Spleen (tissue), 11 donors: ENCODE results near the gene IQGAP2. TPM values are rescaled to one million over a fixed set of nuclear protein-coding genes. Genes with fewer than 3 reads are reported as not detected.
"Not testable (repeated sequence)": the region's sequence is repeated elsewhere in the genome, so short reads cannot be mapped to it uniquely, and the experiment has no call there.

Source experiments
- DNase-seq: peaks from one replicate; pipeline ENCODE4 v3.0.0-alpha.2; 2020
- H3K27ac ChIP-seq, 8 donors: fragments of 200-600 bp; sonication (generic) in 7 of 8; 1 replicate in 4 of 8; 2 replicates in 4 of 8; pipeline versions ENCODE4 v1.5.0 to v1.8.0; 2016 to 2021; ENCODE audit warnings: inconsistent platforms in 4 of 8, mild to moderate bottlenecking in 4 of 8, moderate library complexity in 1 of 8
- H3K27me3 ChIP-seq, 7 donors: fragments of 200-600 bp; sonication (generic) in 6 of 7; replicated peaks in 1 of 7; 1 replicate in 4 of 7; 2 replicates in 3 of 7; pipeline versions ENCODE4 v1.5.0 to v1.8.0; 2016 to 2021; ENCODE audit warnings: inconsistent platforms in 3 of 7, mild to moderate bottlenecking in 1 of 7
- H3K36me3 ChIP-seq, 6 donors: fragments of 200-600 bp; sonication (generic) in 5 of 6; 1 replicate in 4 of 6; 2 replicates in 2 of 6; pipeline versions ENCODE4 v1.5.0 to v1.8.0; 2016 to 2021; ENCODE audit warnings: inconsistent platforms in 2 of 6
- H3K4me1 ChIP-seq, 6 donors: fragments of 200-600 bp; sonication (generic) in 5 of 6; 1 replicate in 3 of 6; 2 replicates in 3 of 6; pipeline versions ENCODE4 v1.5.0 to v1.8.0; 2016 to 2021; ENCODE audit warnings: inconsistent platforms in 3 of 6
- H3K4me3 ChIP-seq, 8 donors: fragments of 200-600 bp; sonication (generic) in 7 of 8; 1 replicate in 4 of 8; 2 replicates in 4 of 8; pipeline versions ENCODE4 v1.5.0 to v1.8.0; 2016 to 2021; ENCODE audit warnings: inconsistent platforms in 4 of 8, mild to moderate bottlenecking in 4 of 8, moderate library complexity in 2 of 8
- H3K9me3 ChIP-seq, 8 donors: fragments of 200-600 bp; sonication (generic) in 7 of 8; 1 replicate in 4 of 8; 2 replicates in 4 of 8; pipeline versions ENCODE4 v1.5.0 to v1.8.0; 2016 to 2021; ENCODE audit warnings: inconsistent platforms in 4 of 8
- CTCF ChIP-seq, 11 experiments: fragments of 200-600 bp in 7 of 11; fragments of 450-650 bp in 4 of 11; sonication (generic) in 4 of 11; IDR thresholded peaks in 8 of 11; conservative IDR thresholded peaks in 3 of 11; 1 replicate in 7 of 11; 2 replicates in 4 of 11; pipeline versions ENCODE4 v1.4.0 to v1.8.0; 2016 to 2021; ENCODE audit warnings: antibody characterized with exemption in 11 of 11, inconsistent platforms in 4 of 11, mild to moderate bottlenecking in 1 of 11
- POLR2A ChIP-seq, 3 donors: fragments of 450-650 bp; IDR thresholded peaks; one replicate each; pipeline ENCODE4 v1.5.1; 2017; ENCODE audit warnings: antibody characterized with exemption in 3 of 3, mild to moderate bottlenecking in 1 of 3
- POLR2AphosphoS5 ChIP-seq, 3 donors: sonication (generic); formaldehyde crosslinking; IDR thresholded peaks; one replicate each; pipeline ENCODE4 v1.5.1; 2017; ENCODE audit warnings: antibody characterized with exemption in 3 of 3
- WGBS, 5 donors: extraction: QIAGEN DNeasy Blood & Tissue Kit in 3 of 5; methylation state at CpG; one replicate each; pipeline versions ENCODE4 v1.1.5 to v1.1.7; 2013 to 2018; 5-methylcytosine and 5-hydroxymethylcytosine counted together
- intact Hi-C: fragments of 100-400 bp; cut with DNase I; formaldehyde crosslinking; loops from one replicate; pipeline ENCODE4 v1.15.0; 2023; ENCODE audit warnings: low total_unique reads
- polyA plus RNA-seq, 3 donors: library from polyadenylated mRNA; stranded (reverse); fragments of 200-250 nt; gene quantifications; one replicate each; pipeline ENCODE4 v1.2.1, GENCODE V29; 2013
- total RNA-seq, 7 donors: library from RNA; depleted of rRNA in 3 of 7; stranded (reverse); fragments of >200 nt in 3 of 7; fragmentation: NEBNext Ultra II Directional in 4 of 7; extraction: Animal tissue kit (Norgen Biotek cat#: 25700) in 4 of 7; gene quantifications; one replicate each; pipeline versions ENCODE4 v1.1.0 to v1.2.1, GENCODE V29; 2016 to 2021
- donor health status: healthy with polysubstance abuse.
- donor health status: DM: no; HTN: no; CAD: no; lungs with moderate emphysema.
- donor health status: DM: no; HTN: no; CAD: no.
- donor health status: Bipolar disorder and iron deficiency.
- donor health status: healthy.
- donor health status: DM: no; HTN: no; CAD: no.
- donor health status: DM: yes; HTN: yes; CAD: no.

Gene IQGAP2
- total and polyA plus RNA-seq, 10 donors, result 9.3 to 83.6 (median 52.8) TPM

DNA sequence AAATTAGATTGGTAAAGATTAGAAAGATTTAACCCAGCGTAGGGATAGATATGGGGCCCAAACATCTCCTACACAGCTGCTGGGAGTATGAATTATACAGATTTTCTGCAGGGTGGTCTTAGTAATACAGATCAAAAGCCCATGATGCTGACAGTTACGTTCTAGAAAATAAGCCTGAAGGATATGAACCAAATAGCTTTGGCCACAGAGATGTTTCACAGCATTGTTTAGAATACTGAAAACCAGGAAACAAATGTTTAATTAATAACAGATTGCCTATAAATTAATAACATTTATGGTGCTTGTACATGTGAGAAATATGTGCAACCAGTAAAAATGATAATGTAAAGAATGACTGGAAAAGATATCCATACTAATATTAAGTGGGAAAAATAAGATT lies 195.4 kb downstream of the IQGAP2 start:
- H3K27me3 ChIP-seq, result no peaks in the 10 kb centered on the region
- H3K4me3 ChIP-seq, result no peak overlapping the region
- TF ChIP-seq POLR2A (IDR thresholded peaks at IDR 0.05) (no peak), POLR2AphosphoS5 (IDR thresholded peaks at IDR 0.05) (no peak), CTCF (IDR thresholded peaks at IDR 0.05 in 8 of 11, conservative IDR thresholded peaks at IDR 0.05 in 3 of 11) (no peak)
- peaks cover 0 to 77% (median 0%) of the 10 kb centered on the region in 6 donors for H3K36me3 ChIP-seq
- no peak overlapping the region for H3K27ac ChIP-seq
- no peak for DNase-seq
- H3K4me1 ChIP-seq, result peaks cover 0 to 10% (median 4%) of the 10 kb centered on the region in 6 donors
- 94 to 99% (median 98%) methylated on average over 2 of the region's 2 CpGs for WGBS, 5 donors
- no peaks in the 10 kb centered on the region for H3K9me3 ChIP-seq
- intact Hi-C loops, result no loop called here

DNA sequence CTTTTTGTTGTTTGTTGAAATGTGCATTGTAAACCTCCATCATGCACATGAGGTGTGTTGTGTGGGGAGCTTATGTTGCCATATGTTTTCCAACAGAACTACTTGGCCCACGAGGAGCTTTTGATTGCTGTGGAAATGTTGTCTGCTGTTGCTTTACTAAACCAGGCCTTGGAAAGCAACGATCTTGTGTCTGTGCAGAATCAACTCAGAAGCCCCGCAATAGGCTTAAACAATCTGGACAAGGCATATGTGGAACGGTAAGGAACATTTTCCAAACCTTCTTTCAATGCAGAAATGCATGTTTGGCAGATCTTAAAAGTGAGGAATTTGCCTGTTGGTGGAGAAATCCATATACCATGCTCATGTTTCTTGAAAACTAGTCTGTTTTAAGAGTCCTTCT lies 197.6 kb downstream of the IQGAP2 start:
- WGBS, 5 donors, result 66 to 90% (median 85%) methylated on average over 4 of the region's 4 CpGs
- TF ChIP-seq POLR2A (IDR thresholded peaks at IDR 0.05) (no peak), CTCF (IDR thresholded peaks at IDR 0.05 in 8 of 11, conservative IDR thresholded peaks at IDR 0.05 in 3 of 11) (no peak), POLR2AphosphoS5 (IDR thresholded peaks at IDR 0.05) (no peak)
- DNase-seq, result no peak
- Histone ChIP-seq H3K9me3 (no peaks in the 10 kb centered on the region), H3K27ac (no peak overlapping the region), H3K4me3 (no peak overlapping the region), H3K36me3 (peaks cover 0 to 78% (median 0%) of the 10 kb centered on the region in 6 donors), H3K27me3 (no peaks in the 10 kb centered on the region), H3K4me1 (peaks cover 0 to 11% (median 4%) of the 10 kb centered on the region in 6 donors)
- intact Hi-C loops, result loop anchor here (5.0 to 10.0 kb wide), 2 partner anchors 114 to 172 kb away; partner anchors contain the start of gene F2R

DNA sequence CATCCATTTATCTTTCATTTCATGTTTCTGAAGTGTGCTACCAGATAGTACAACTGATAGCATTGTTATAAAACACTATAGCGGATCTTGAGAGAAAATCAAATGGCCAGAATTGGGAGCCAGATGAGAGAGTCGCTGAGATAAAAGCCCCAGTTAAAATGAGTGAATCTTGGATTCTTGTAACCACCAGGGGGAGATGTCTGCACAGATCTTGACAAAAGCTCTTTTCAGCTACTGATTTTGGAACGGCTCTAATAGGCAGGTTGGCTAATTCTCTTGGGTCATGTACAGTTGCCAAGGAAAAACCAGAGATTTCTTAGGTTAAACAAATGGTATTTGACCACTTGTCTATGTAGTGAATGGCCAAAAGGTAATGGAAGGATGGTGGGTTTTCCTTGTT lies 198.4 kb downstream of the IQGAP2 start:
- 21 to 30% (median 29%) methylated on average over 3 of the region's 3 CpGs for WGBS, 5 donors
- H3K4me3 ChIP-seq, result no peak overlapping the region
- H3K27me3 ChIP-seq, result no peaks in the 10 kb centered on the region
- peaks cover 0 to 78% (median 0%) of the 10 kb centered on the region in 6 donors for H3K36me3 ChIP-seq
- H3K4me1 ChIP-seq, result peaks cover 0 to 18% (median 5%) of the 10 kb centered on the region in 6 donors
- DNase-seq, result no peak
- TF ChIP-seq CTCF (IDR thresholded peaks at IDR 0.05 in 8 of 11, conservative IDR thresholded peaks at IDR 0.05 in 3 of 11), result peak; percentile 35 to 79 (median 65)
- no peak for TF ChIP-seq POLR2A (IDR thresholded peaks at IDR 0.05)
- no peak for TF ChIP-seq POLR2AphosphoS5 (IDR thresholded peaks at IDR 0.05)
- no peaks in the 10 kb centered on the region for H3K9me3 ChIP-seq
- intact Hi-C loops, result loop anchor here (5.0 to 10.0 kb wide), 2 partner anchors 113 to 171 kb away; partner anchors contain the start of gene F2R
- H3K27ac ChIP-seq, result no peak overlapping the region

GRCh38 chr5:76602094-76602726 lies 199.1 kb downstream of the IQGAP2 start:
- peaks cover 5 to 25% (median 10%) of the 10 kb centered on the region in 6 donors for H3K4me1 ChIP-seq
- no peaks in the 10 kb centered on the region for H3K9me3 ChIP-seq
- DNase-seq, result no peak
- TF ChIP-seq POLR2A (IDR thresholded peaks at IDR 0.05) (no peak), CTCF (IDR thresholded peaks at IDR 0.05 in 8 of 11, conservative IDR thresholded peaks at IDR 0.05 in 3 of 11) (no peak), POLR2AphosphoS5 (IDR thresholded peaks at IDR 0.05) (no peak)
- no peaks in the 10 kb centered on the region for H3K27me3 ChIP-seq
- WGBS, 5 donors, result 66 to 88% (median 79%) methylated on average over 2 of the region's 2 CpGs
- H3K4me3 ChIP-seq, result no peak overlapping the region
- intact Hi-C loops, result loop anchor here (5.0 to 10.0 kb wide), 2 partner anchors 113 to 170 kb away; partner anchors contain the start of gene F2R
- no peak overlapping the region for H3K27ac ChIP-seq
- H3K36me3 ChIP-seq, result peaks cover 0 to 78% (median 0%) of the 10 kb centered on the region in 6 donors

DNA sequence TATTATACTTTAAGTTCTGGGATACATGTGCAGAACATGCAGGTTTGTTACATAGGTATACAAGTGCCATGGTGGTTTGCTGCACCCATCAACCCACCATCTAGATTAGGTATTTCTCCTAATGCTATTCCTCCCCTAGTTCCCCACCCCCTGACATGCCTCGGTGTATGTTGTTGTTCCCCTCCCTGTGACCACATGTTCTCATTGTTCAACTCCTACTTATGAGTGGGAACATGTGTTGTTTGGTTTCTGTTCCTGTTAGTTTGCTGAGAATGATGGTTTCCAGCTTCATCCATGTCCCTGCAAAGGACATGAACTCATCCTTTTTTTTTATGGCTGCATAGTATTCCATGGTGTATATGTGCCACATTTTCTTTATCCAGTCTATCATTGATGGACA lies 200.9 kb downstream of the IQGAP2 start:
- H3K9me3 ChIP-seq, H3K4me3 ChIP-seq, DNase-seq, H3K27me3 ChIP-seq, H3K27ac ChIP-seq: not testable (repeated sequence)
- Histone ChIP-seq H3K36me3 (peaks cover 0 to 75% (median 0%) of the 10 kb centered on the region in 6 donors), H3K4me1 (peaks cover 5 to 41% (median 11%) of the 10 kb centered on the region in 6 donors)
- intact Hi-C loops, result loop anchor here (5.0 to 10.0 kb wide), 2 partner anchors 111 to 168 kb away; partner anchors contain the start of gene F2R
- WGBS, 5 donors, result 45 to 74% (median 55%) methylated on average over 1 of the region's 1 CpG
